ENCODE results near the gene CGRRF1.

GRCh38 chr14:54584097-54584496 lies 74.4 kb downstream of the CGRRF1 start:
- TF ChIP-seq CTCF (conservative IDR thresholded peaks at IDR 0.05) (no peak), ZFX (IDR thresholded peaks at IDR 0.05) (no peak)
